BLaER1 (cell line): Measurements from ENCODE around the gene NEMP1.
"Not testable (repeated sequence)": the region's sequence is repeated elsewhere in the genome, so short reads cannot be mapped to it uniquely, and the experiment has no call there.

Experiments used
- H3K27ac ChIP-seq: shearing (Covaris generic); formaldehyde crosslinking; 2 replicates; pipeline ENCODE4 v1.8.1; 2022
- H3K27me3 ChIP-seq: shearing (Covaris generic); formaldehyde crosslinking; 2 replicates; pipeline ENCODE4 v1.8.1; 2022
- H3K36me3 ChIP-seq: shearing (Covaris generic); formaldehyde crosslinking; 2 replicates; pipeline ENCODE4 v1.8.1; 2022
- H3K4me1 ChIP-seq: shearing (Covaris generic); formaldehyde crosslinking; 2 replicates; pipeline ENCODE4 v1.8.1; 2022
- H3K4me2 ChIP-seq: shearing (Covaris generic); formaldehyde crosslinking; 2 replicates; pipeline ENCODE4 v1.8.1; 2022
- H3K4me3 ChIP-seq: shearing (Covaris generic); formaldehyde crosslinking; 2 replicates; pipeline ENCODE4 v1.8.1; 2022
- H3K9ac ChIP-seq: shearing (Covaris generic); formaldehyde crosslinking; 2 replicates; pipeline ENCODE4 v1.8.1; 2022
- H3K9me3 ChIP-seq: shearing (Covaris generic); formaldehyde crosslinking; 2 replicates; pipeline ENCODE4 v1.8.1; 2022
- H4K20me1 ChIP-seq: shearing (Covaris generic); formaldehyde crosslinking; 2 replicates; pipeline ENCODE4 v1.8.1; 2022
- Cebpa-rat ChIP-seq: shearing (Covaris generic); IDR thresholded peaks from 2 replicates; pipeline ENCODE4 v1.8.1; 2022

The NEMP1 gene

DNA sequence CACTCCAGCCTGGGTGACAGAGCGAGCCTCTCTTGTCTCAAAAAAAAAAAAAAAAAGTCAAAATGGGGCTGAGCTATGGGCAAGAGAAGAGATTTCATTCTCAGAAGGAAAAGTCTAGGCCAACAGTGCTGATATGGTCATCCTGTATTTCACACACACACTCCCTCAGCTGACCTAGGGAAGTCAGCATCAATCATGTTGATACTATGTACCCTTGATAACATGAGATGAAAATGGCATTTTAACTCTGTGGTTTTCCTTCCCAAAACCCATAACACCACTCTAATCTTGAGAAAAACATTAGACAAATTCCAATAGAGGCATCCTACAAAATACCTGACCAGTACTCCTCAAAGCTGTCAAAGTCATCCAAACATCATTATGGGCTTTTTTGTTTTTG is 2.3 kb upstream of the NEMP1 start:
- Histone ChIP-seq H3K36me3 (peaks cover 8% of the 10 kb centered on the region), H3K4me1 (peaks cover 31% of the 10 kb centered on the region), H4K20me1 (peaks cover 10% of the 10 kb centered on the region; the same call in 1 of the 2 replicates), H3K4me3 (no peak overlapping the region), H3K27me3 (no peaks in the 10 kb centered on the region), H3K27ac (no peak overlapping the region), H3K4me2 (no peak overlapping the region), H3K9me3 (no peaks in the 10 kb centered on the region), H3K9ac (no peak overlapping the region)
- TF ChIP-seq Cebpa-rat: no peak

DNA sequence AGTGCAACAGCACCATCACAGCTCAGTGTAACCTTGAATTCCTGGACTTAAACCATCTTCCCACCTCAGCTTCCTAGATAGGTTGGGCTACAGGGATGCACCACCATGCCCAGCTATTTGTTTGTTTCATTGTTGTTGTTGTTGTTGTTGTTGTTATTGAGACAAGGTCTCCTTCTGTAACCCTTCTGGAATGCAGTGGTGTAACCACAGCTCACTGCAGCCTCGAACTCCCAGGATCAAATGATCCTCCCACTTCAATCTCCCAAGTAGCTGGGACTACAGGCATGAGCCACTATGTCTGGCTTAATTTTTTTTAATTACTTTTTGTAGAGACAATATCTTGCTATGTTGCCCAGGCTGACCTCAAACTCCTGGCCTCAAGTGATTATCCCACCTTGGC is 1.2 kb upstream of the NEMP1 start:
- Histone ChIP-seq H3K36me3 (peaks cover 17% of the 10 kb centered on the region), H3K27ac (peak overlapping the region; percentile 66), H3K9ac (peak overlapping the region; percentile 52; the same call in 1 of the 2 replicates), H4K20me1 (peaks cover 10% of the 10 kb centered on the region; the same call in 1 of the 2 replicates), H3K4me2 (peak overlapping the region; percentile 70), H3K27me3 (no peaks in the 10 kb centered on the region), H3K4me1 (peaks cover 22% of the 10 kb centered on the region), H3K9me3 (no peaks in the 10 kb centered on the region), H3K4me3 (no peak overlapping the region)
- no peak for TF ChIP-seq Cebpa-rat

DNA sequence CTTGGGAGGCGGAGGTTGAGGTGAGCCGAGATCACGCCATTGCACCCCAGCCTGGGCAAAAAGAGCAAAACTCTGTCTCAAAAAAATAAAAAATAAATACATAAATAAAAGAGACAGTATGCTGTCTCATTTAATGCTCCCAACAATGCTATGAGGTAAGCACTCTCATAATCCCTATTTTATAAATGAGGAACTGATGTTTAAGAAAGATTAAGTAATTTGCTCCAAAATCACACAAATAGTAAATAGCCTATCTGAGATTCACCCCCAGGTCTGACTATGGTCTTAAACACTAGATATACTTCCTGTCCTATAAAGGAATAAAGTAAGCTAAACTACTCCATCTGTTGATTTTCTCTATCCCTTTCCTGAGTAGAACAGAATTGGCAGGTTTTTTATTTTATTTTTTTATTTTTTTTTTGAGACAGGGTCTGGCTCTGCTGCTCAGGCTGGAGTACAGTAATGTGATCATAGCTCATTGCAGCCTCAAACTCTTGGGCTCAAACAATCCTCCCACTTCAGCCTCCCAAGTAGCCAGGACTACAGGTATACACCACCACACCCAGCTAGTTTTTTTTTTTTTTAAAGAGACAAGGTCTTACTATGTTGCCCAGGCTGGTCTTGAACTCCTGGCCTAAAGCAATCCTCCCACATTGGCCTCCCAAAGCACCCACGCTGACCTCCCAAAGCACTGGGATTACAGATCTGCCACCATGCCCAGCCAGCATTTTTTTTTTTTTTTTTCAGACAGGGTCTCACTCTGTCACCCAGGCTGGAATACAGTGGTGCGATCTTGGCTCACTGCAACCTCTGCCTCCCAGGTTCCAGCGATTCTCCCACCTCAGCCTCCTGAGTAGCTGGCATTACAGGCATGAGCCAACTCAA is 4.8 kb downstream of the NEMP1 start:
- Histone ChIP-seq H3K36me3 (peaks cover 69% of the 10 kb centered on the region), H4K20me1 (peaks cover 10% of the 10 kb centered on the region; the same call in 1 of the 2 replicates), H3K4me1 (peaks cover 17% of the 10 kb centered on the region)
- not testable (repeated sequence) for H3K9me3 ChIP-seq, H3K27me3 ChIP-seq, H3K27ac ChIP-seq, H3K4me2 ChIP-seq, H3K4me3 ChIP-seq, H3K9ac ChIP-seq

DNA sequence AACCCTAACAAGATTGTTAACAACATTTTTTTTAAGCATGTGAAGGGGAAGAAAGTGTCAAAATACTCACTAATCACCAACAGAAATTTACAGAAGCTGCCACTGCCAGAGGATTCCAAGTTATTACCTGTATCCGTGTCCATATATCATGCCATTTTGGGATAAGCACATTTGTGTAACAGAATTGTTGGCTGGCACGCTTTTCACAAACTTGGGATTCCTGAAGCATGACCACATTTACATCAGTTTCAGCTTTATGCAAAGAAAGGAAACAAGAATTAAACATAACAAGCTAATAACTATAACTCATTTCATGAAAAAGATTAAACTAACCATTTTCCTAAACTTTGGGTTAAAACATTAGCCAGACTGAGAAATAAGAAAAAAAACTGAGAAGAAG is 5.9 kb downstream of the NEMP1 start:
- Histone ChIP-seq H3K4me2 (no peak overlapping the region), H3K27me3 (no peaks in the 10 kb centered on the region), H3K36me3 (peaks cover 80% of the 10 kb centered on the region), H4K20me1 (peaks cover 3% of the 10 kb centered on the region; the same call in 1 of the 2 replicates), H3K4me3 (no peak overlapping the region), H3K27ac (no peak overlapping the region), H3K9ac (no peak overlapping the region), H3K4me1 (peaks cover 12% of the 10 kb centered on the region), H3K9me3 (no peaks in the 10 kb centered on the region)
- TF ChIP-seq Cebpa-rat: no peak

DNA sequence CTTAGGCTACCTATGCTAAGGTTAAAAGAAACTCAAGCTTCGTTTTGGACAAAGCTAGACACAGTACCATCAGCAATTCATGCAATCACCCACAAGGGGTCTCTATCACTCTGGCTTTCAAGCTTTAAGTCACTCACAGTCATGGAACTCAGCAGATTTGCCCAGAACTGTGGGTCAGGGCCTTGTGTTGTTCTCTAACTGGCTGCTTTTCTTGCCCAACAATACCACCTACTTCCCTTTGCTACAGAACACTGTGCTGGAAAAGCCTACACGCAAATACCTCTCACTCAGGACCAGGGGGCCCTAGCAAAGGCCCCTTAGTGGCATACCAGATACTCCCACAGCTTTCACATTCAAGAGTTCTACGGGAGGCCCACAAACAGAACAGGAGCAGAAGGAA is 9.1 kb downstream of the NEMP1 start:
- H3K9me3 ChIP-seq: no peaks in the 10 kb centered on the region
- no peaks in the 10 kb centered on the region; the same call in 1 of the 2 replicates for H4K20me1 ChIP-seq
- H3K27ac ChIP-seq: no peak overlapping the region
- H3K36me3 ChIP-seq: peaks cover 89% of the 10 kb centered on the region
- no peak for TF ChIP-seq Cebpa-rat
- H3K27me3 ChIP-seq: no peaks in the 10 kb centered on the region
- H3K9ac ChIP-seq: no peak overlapping the region
- H3K4me2 ChIP-seq: no peak overlapping the region
- no peak overlapping the region for H3K4me3 ChIP-seq
- H3K4me1 ChIP-seq: peaks cover 4% of the 10 kb centered on the region; the same call in 1 of the 2 replicates

DNA sequence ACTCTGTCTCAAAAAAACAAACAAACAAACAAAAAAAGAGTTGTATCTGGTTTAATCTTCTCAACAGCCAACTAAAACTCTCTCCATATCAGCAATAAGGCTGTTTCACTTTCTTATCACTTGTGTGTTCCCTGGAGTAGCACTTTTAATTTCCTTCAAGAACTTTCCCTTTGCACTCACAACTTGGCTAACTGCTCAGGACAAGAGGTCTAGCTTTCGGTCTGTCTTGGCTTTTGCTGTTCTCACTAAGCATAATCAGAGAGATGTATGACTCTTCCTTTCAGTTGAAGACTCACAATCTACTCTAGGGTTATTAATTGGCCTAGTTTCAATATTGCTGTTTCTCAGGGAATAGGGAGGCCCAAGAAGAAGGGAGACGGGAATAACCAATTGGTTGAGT is 12.3 kb downstream of the NEMP1 start:
- Histone ChIP-seq H3K4me3 (no peak overlapping the region), H3K9ac (no peak overlapping the region), H3K27ac (no peak overlapping the region), H3K4me2 (no peak overlapping the region), H4K20me1 (no peaks in the 10 kb centered on the region), H3K27me3 (no peaks in the 10 kb centered on the region), H3K4me1 (no peaks in the 10 kb centered on the region), H3K36me3 (peaks cover 81% of the 10 kb centered on the region), H3K9me3 (no peaks in the 10 kb centered on the region)
- no peak for TF ChIP-seq Cebpa-rat

DNA sequence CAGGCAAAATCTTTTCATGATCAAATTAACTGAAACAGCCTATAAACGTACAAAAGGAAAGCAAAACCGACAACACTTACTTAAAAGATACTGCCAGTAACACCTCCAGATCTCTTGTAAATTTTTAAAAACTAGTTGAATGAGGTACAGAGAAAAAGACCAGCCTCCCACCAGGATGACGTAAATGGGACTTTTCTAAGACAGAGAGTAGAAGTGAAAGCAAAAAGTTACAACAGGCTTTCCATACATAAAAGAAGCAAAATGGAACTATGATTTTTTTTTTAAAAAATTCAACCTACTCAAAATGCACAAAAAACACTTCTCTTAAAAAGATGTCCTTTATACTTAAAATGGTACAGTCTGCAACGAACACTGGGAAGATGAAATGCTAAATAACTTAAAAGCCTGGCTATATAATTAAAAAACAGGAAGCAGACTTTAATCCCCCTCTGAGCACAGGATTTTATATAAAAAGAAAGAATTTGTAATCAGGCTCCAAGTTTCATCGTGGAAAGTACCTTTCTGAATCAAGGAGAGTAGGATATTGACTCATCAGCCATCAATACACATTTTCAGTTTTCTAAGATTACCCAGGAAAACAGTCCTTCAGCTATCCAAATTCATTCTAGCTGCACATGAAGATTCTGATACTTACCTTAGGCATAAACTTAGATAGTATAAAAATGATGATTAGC is 14.5 kb downstream of the NEMP1 start:
- Histone ChIP-seq H3K36me3 (peaks cover 81% of the 10 kb centered on the region), H3K9me3 (no peaks in the 10 kb centered on the region), H3K9ac (no peak overlapping the region), H3K27me3 (no peaks in the 10 kb centered on the region), H3K4me1 (no peaks in the 10 kb centered on the region), H4K20me1 (no peaks in the 10 kb centered on the region), H3K27ac (no peak overlapping the region), H3K4me3 (no peak overlapping the region), H3K4me2 (no peak overlapping the region)
- no peak for TF ChIP-seq Cebpa-rat

DNA sequence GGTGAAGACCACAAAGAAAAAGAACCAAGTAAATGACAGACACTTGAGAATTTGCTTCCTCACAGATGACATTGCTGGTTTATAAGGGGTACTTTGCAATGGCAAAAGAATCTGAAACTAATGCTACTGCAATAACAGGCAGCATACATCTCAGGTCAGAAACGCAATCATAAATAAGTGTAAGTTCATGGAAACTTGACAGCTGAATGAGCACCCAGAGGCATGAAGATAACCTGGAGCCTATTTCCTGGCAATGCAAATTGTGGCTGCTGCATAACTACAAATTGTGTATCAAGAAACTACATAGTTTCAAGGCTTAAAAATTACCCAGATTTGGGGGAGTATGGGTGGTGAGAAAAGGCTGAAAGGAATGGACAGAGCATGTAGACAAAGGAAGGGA is 20.1 kb downstream of the NEMP1 start:
- no peak overlapping the region for H3K4me2 ChIP-seq
- H3K4me1 ChIP-seq: no peaks in the 10 kb centered on the region
- no peak overlapping the region for H3K4me3 ChIP-seq
- no peak for TF ChIP-seq Cebpa-rat
- no peaks in the 10 kb centered on the region for H3K27me3 ChIP-seq
- no peak overlapping the region for H3K9ac ChIP-seq
- no peaks in the 10 kb centered on the region for H3K9me3 ChIP-seq
- H3K27ac ChIP-seq: no peak overlapping the region
- peaks cover 82% of the 10 kb centered on the region for H3K36me3 ChIP-seq
- no peaks in the 10 kb centered on the region for H4K20me1 ChIP-seq

DNA sequence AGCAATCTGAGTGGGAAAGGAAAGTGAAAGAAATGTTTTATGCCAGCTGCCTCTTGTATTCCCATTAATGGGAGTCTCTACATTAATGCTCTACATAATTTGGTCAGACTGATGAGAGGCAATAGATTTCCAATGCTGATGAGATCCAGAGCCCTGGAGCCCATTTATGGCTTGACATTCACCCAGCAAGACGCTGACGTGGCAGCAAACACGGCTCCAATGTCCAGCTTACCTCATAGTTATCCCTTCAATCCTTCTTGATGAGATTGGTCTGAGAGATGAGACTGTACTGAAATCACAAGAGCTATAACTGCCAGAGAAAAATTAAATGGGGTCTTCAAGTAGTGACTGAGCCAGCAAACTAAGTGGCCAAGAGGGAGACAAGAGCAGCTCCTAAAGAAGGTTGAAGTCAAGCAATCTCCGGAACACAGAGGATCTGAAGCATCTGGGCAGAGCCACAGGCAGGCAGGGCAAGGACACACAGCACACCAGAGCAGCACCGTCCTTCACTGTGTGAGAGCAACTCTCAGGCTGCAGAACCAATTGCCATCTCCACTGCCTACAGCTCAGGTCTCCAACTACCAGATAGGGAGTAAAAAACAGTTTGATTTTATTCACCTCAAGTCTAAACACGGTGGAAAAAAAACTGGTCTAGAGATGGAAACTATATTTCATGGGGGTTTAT is 21.4 kb downstream of the NEMP1 start:
- Histone ChIP-seq H3K27ac (no peak overlapping the region), H3K4me2 (no peak overlapping the region), H3K4me3 (no peak overlapping the region), H4K20me1 (no peaks in the 10 kb centered on the region), H3K9me3 (no peaks in the 10 kb centered on the region), H3K9ac (no peak overlapping the region), H3K36me3 (peaks cover 73% of the 10 kb centered on the region), H3K27me3 (no peaks in the 10 kb centered on the region), H3K4me1 (no peaks in the 10 kb centered on the region)
- no peak for TF ChIP-seq Cebpa-rat

DNA sequence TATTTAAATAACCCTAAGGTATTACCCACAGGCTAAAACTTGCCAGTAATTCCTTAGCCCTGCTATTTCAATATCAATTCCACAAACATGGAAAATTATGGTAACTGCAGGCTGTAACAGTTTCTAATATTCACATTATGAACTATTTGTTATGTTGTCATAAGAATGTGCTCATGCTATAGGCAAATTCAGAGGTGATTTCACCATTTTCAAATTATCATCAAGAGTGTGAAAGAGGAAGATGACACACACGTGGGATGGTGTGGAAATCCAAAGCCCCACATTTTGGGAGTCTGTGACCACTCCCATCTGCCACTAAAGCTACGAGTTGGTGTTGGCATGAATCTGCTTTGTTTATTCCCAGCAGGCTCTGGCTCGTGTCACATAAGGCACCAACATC is 22.8 kb downstream of the NEMP1 start:
- Histone ChIP-seq H3K9ac (no peak overlapping the region), H3K4me3 (no peak overlapping the region), H4K20me1 (no peaks in the 10 kb centered on the region), H3K4me1 (no peaks in the 10 kb centered on the region), H3K4me2 (no peak overlapping the region), H3K9me3 (no peaks in the 10 kb centered on the region), H3K27ac (no peak overlapping the region), H3K27me3 (no peaks in the 10 kb centered on the region), H3K36me3 (peaks cover 61% of the 10 kb centered on the region)
- no peak for TF ChIP-seq Cebpa-rat

DNA sequence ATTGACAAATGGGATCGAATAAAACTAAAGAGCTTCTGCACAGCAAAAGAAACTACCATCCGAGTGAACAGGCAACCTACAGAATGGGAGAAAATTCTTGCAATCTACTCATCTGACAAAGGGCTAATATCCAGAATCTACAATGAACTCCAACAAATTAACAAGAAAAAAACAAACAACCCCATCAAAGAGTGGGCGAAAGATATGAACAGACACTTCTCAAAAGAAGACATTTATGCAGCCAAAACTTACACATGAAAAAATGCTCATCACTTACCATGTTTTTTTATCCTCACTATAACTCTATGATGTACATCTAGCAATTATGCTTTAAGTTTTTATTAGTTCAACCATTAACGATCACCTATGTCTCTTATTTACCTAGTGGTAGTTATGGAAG is 24.7 kb downstream of the NEMP1 start:
- H3K4me1 ChIP-seq, H3K9me3 ChIP-seq, H3K9ac ChIP-seq, H3K4me3 ChIP-seq, H3K4me2 ChIP-seq, H4K20me1 ChIP-seq, H3K27me3 ChIP-seq, H3K27ac ChIP-seq: not testable (repeated sequence)
- H3K36me3 ChIP-seq: peaks cover 42% of the 10 kb centered on the region

DNA sequence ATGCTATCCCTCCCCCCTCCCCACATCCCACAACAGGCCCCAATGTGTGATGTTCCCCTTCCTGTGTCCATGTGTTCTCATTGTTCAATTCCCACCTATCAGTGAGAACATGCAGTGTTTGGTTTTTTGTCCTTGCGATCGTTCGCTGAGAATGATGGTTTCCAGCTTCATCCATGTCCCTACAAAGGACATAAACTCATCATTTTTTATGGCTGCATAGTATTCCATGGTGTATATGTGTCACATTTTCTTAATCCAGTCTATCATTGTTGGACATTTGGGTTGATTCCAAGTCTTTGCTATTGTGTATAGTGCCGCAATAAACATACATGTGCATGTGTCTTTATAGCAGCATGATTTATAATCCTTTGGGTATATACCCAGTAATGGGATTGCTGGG is 25.4 kb downstream of the NEMP1 start:
- H3K27ac ChIP-seq, H3K9me3 ChIP-seq, H3K27me3 ChIP-seq, H3K4me1 ChIP-seq, H3K9ac ChIP-seq, H3K4me2 ChIP-seq, H4K20me1 ChIP-seq, H3K4me3 ChIP-seq: not testable (repeated sequence)
- H3K36me3 ChIP-seq: peaks cover 34% of the 10 kb centered on the region
